NB4 (cell line): ENCODE results near the gene DNAJB1.
"Not testable (repeated sequence)": the region's sequence is repeated elsewhere in the genome, so short reads cannot be mapped to it uniquely, and the experiment has no call there.

Experiments used
- MYC ChIP-seq: IDR thresholded peaks from 2 replicates; pipeline ENCODE4 v1.6.1; 2011; ENCODE audit warnings: low read depth, low read length
- POLR2A ChIP-seq: IDR thresholded peaks from 2 replicates; pipeline ENCODE4 v1.6.1; 2011; ENCODE audit warnings: mild to moderate bottlenecking; ENCODE audit not compliant: insufficient read length; ENCODE audit errors: extremely low read depth
- TF ChIP-seq, protein P1 (sequence below): IDR thresholded peaks from one replicate; pipeline ENCODE4 v1.5.1; 2012; ENCODE audit warnings: low read depth, low read length

DNA sequence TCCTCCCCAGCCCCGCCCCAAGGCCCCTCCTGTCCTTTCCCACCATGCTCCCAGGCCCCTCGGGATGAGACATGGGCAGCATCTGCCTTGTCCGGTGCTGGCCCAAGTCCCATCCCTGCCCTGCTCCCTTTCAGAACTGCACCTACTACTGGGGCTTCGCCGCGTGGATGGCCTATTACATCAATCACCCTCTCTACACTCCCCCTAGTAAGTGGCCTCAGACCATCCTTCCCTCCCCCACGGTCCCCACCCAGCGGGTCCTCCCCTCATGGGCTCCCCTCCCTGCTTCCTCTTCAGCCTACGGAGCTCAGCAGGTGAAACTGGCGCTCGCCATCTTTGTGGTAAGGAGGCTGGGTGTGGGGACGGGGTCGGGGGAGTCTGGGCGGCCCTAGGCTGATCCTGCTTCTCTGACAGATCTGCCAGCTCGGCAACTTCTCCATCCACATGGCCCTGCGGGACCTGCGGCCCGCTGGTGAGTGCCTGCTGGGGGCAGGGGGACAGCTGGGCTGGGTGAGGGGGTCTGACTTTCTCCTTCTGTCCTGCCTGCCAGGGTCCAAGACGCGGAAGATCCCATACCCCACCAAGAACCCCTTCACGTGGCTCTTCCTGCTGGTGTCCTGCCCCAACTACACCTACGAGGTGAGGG, 46.6 kb upstream of the DNAJB1 start:
- not testable (repeated sequence) for TF ChIP-seq POLR2A, MYC
- TF ChIP-seq, protein P1, sequence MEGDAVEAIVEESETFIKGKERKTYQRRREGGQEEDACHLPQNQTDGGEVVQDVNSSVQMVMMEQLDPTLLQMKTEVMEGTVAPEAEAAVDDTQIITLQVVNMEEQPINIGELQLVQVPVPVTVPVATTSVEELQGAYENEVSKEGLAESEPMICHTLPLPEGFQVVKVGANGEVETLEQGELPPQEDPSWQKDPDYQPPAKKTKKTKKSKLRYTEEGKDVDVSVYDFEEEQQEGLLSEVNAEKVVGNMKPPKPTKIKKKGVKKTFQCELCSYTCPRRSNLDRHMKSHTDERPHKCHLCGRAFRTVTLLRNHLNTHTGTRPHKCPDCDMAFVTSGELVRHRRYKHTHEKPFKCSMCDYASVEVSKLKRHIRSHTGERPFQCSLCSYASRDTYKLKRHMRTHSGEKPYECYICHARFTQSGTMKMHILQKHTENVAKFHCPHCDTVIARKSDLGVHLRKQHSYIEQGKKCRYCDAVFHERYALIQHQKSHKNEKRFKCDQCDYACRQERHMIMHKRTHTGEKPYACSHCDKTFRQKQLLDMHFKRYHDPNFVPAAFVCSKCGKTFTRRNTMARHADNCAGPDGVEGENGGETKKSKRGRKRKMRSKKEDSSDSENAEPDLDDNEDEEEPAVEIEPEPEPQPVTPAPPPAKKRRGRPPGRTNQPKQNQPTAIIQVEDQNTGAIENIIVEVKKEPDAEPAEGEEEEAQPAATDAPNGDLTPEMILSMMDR: not testable (repeated sequence)
